Activated CD8-positive, alpha-beta memory T cell treated with anti-CD3 and anti-CD28 coated beads for 36 hours (primary cell): ENCODE data around the gene CHD5. TPM values are rescaled to one million over a fixed set of nuclear protein-coding genes. Genes with fewer than 3 reads are reported as not detected.

ENCODE experiments used
- CTCF ChIA-PET: fragments of 350-600 bp; sonication (Branson Sonifier 250); formaldehyde crosslinking; loops from one replicate; lab custom pipeline; 2021; ENCODE audit warnings: antibody characterized with exemption; lab: Charles Lee
- POLR2A ChIA-PET: fragments of 350-600 bp; sonication (Branson Sonifier 250); formaldehyde crosslinking; loops from one replicate; lab custom pipeline; 2021; ENCODE audit warnings: antibody characterized with exemption; lab: Charles Lee
- total RNA-seq, 2 experiments: library from RNA; stranded (reverse); gene quantifications; one replicate each; pipeline ENCODE4 v1.2.3, GENCODE V29; 2021

The CHD5 gene
- total RNA-seq, 2 experiments from 2014 or later: 0.57 to 0.78 TPM

DNA sequence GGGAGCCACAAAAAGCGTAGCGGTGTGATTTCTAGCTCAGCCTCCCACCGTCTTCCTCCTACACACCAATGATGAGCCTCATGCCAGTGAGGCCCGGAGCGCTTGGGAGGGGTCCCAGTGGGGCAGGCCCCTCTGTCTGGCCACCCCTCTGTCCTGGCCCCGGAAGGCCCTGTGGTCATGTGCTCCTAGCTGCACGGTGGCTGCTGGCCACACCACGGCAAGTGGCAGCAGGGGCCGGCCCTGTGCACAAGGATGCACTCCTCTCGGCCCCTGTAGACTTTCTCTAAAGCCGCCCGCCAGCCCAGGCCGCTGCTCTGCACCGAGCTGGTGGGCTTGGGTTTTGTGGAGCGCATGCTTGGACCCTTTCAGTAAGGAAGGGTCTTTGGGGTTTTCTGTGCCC is 80.8 kb downstream of the CHD5 start:
- ChIA-PET CTCF (no interaction called here), POLR2A (no interaction called here)

DNA sequence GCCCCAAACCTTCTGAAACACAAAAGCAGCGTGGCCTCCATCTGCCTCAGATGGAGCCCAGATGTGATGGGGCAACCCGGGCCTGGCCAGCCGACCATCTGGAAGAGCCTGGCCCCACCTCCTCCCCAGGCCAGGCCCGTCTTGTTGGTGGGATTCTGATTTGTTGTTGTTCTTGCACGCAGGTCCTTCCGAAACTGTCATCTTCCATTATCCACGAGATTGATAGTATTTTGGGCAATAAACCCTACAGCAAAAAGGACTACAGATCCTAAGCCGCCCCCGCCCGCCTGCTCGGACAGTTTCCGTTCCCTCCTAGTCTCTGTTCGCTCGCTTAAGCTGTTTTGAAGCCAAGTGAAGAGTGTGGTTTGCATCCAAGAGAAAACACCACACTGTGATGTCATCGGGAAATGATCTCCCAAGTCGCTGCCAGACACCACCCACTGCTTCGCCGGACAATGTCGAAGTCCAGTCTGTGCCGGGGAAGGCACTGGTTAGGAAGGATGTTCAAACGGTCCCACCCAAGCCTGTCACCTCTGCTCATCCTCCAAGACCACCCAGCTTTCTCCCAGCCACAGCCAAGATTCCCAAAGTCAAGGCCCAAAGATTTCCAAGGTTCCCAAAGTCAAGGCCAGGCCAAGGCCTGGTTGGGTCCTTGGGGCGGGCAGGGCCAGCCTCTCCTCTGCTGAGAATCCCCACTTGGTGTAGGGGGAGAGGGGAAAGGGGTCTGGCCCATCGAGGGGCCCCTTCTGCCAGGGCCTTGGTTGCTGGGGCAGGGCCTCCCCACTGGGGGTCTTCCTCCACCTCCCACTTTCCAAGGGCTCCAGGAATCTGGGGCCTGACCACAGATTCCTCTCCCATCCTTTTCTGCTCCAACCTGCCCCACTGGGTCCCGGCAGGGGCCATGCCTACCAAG is 81.6 kb downstream of the CHD5 start:
- POLR2A ChIA-PET: no interaction called here
- CTCF ChIA-PET: no interaction called here

DNA sequence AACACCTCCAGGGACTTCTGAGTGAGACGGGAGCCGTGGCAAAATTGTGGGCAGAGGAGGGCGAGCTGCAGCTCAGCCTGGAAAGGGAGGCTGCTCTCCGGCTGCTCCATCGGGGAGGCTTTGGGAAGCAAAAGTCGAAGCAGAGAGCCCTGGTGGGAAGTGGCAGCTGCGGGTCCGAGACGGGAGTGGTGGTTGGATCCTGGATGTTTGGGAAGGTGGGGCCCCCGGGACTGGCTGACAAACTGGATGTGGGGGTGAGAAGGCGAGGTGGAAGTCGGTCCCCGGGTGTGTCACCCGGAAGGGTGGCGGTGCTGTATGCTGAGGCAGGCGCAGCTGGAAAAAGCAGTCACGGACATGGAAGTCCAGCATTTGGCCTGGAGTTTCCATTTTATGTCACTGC is 82.3 kb downstream of the CHD5 start:
- CTCF ChIA-PET: no interaction called here
- POLR2A ChIA-PET: no interaction called here

DNA sequence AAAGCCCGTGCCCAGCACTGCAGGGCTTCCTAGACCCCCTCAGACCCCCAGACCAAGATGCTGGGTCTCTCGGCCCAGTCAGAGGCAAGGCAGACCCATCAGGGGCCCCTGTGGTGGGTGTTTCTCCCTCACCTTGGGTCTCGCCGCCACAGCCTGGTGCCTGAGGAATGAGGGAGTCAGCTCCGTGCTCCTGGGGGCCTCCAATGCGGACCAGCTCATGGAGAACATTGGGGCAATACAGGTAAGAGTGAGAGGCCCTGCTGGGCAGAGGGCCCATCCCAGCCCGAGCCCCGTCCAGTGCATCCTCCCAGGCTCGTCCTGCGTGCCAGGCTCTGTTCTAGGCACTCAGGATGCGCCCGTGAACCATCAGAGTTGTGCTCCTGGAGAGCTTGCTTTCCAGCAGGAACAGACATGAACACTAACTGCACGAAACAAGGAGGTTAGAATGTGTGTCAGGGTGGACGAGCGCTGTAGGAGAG is 83.0 kb downstream of the CHD5 start:
- POLR2A ChIA-PET: no interaction called here
- CTCF ChIA-PET: no interaction called here

DNA sequence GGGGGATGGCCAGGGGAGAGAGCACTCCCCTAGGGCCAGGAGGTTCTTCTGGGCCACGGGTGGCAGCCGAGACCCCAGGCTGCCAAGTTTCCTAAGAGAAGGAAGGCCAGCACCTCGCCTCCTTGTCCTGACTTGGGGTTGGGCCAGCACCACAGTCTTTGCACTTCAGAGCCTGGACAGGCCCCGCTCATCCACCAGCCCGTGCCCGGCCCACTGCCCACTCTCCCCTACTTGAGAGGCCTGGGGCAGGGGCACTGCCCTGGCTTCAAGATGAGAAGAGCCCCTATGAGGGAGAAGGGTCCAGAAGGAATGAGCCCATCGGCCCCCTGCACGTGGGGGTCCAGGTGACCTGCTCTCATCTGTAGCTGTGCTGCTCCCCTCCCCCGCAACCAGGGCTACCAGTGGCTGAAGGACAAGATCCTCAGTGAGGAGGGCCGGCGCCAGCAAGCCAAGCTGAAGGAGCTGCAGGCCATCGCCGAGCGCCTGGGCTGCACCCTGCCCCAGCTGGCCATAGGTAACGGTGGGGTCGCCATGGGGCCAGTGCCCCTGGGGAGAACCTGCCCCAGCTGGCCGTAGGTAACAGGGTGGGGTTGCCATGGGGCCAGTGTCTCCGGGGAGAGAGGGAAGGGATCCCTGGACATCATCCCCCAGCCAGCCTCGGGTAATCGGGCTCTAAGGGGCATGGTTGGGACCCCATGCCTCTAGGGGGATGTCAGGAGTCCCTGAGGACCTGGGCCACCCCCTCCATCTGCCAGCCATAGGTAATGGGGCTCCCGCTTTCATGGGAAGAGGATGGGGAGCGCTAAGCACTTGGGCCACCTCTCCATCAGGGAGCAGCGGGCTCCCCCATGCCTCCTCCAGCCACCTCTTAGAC is 83.6 kb downstream of the CHD5 start:
- CTCF ChIA-PET: no interaction called here
- POLR2A ChIA-PET: no interaction called here

DNA sequence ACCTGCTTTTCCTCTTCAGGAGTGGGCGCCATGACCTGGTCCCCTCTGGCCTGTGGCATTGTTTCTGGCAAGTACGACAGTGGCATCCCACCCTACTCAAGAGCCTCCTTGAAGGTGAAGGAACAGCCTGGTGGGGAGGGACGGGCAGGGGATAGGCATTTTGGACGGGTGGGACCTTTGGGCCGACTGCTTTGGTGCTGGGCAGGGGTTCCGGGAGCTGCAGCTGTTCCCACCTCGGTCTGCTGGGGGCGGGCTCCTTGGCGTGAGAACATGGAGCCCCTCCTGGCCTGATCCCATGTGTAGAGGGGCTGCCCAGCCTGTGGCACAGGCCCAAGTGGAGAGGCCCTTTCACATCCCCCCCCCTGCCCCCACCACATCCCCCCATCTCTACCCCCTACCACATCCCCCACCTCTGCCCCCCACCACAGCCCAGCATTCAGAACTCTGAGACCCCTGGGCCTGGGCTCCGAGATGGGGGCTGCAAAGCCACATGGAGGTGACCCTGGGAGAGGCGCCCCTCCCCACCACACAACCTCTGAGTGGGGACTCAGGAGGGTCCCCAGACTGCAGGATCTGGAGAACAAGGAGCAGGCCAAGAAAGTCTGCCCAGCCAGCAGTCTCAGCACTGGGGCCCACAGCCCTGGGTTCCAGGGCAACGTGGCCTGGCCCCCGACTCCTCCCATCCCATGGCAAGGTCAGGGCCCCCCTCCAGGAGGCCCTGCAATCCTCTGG is 84.4 kb downstream of the CHD5 start:
- POLR2A ChIA-PET: no interaction called here
- CTCF ChIA-PET: no interaction called here

DNA sequence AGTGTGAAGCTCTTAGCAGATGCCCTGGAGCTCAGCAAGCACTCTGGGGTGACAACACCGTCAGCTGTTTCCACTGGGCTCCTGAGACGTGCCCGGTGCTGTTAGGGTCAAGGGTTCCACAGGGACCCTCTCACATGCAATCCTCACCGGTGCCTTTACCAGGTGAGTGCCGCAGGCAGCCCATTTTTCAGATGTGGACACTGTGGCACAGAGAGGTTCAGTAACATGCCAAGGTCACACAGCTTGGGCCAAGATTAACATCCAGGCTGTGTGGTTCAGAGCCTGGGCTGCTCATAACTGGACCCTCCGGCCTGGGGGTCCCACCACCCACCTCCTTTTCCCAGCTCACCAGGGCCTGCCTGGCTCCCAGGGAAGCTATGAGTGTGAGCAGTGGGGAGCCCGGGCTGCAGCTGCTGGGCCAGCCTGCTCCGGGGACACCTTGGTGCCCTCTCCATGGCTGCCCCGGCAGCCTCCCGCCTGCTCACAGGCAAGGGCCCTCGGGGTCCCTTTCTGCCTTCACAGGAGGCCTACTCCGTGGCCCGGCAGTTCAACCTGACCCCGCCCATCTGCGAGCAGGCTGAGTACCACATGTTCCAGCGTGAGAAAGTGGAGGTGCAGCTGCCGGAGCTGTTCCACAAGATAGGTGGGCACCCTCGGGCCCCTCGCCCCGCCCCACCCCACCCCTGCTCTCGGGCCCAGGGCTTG is 85.2 kb downstream of the CHD5 start:
- ChIA-PET POLR2A (no interaction called here), CTCF (no interaction called here)

DNA sequence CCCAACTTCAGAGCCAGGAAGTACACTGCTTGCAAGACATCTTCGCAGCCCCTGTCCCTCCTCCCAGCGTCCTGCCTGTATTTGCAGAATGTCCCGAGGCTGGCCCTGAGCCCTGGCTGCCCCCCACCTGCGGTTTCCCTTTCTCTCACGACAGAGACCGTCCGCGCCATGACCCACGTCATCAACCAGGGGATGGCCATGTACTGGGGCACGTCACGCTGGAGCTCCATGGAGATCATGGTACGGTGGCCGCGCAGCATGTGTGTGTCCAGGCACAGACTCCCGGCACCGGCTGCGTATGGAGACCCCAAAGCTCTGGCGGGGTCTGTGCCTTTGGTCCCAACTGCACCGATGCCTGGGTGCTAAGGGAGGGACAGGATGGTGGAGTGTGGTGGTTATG is 85.9 kb downstream of the CHD5 start:
- CTCF ChIA-PET: no interaction called here
- POLR2A ChIA-PET: no interaction called here

DNA sequence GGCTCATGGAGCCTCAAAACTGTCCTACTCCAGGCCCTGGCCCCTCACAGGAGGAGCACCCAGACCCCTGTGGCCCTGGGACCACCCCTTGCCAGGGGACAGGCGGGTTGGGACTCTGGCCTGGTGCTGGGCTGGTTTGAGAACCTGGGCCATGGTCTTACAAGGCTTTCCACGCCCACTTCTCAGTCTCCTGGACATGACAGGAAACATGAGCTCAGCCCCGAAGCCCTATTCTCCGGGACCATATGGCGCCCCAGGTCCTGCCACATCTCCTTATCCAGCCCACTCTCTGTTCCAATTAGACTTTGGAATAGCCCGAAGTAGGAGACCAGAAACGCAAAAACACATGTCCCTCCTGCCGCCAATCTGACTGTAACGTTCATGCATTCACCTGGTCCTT is 86.5 kb downstream of the CHD5 start:
- POLR2A ChIA-PET: no interaction called here
- CTCF ChIA-PET: no interaction called here

DNA sequence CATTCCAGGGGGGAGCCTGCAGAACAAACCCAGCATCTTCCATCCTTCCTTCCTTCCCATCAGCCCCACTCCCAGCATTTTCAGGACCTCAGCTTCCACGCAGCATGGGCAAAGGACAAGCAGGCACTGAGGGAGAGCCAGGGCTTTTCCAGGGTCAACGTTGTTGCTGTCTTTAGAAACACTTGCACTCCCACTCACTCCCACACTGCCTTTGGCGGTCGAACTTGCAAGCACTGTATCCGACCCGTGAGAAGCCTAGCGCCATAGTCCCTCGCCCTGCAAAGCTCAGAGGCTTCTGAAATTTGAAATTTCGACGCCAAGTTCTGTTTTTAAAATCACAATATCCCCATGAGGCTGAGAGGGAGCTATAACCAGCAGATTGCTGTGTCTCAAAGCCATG is 87.0 kb downstream of the CHD5 start:
- CTCF ChIA-PET: no interaction called here
- POLR2A ChIA-PET: no interaction called here

DNA sequence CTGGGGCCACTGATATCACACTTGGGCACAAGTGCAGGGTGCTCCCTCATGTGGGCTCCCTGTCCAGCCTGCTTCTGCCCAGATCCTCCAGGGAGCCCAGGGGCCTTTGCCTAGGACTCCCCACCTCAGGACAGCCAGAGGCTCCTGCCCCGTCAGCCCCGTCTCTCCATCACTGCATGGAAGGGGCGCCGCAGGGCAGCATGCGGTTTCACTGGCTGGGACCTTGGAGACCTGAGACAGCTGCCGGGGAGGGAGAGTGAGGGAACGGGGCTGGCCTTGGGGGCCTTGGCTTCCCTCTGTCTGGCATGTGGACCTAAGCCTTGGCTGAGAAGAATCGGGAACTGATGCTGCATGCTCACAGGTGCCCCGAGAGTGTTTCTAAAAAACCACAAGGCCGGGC is 87.9 kb downstream of the CHD5 start:
- CTCF ChIA-PET: no interaction called here
- POLR2A ChIA-PET: no interaction called here

DNA sequence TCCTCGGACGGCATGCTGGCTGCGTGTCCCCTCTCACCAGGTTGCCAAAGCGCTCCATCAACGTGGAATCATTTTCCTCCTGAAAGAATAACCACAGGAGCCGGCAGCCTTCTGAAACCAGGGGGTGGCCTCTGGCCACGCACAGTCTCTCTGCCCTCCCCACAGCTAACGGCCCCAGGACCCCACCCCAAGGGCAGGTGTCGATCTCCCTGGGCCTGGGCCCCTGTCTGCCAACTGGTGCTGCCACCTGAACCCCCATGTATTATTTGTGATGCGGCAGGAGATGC is 88.4 kb downstream of the CHD5 start:
- CTCF ChIA-PET: no interaction called here
- POLR2A ChIA-PET: no interaction called here

DNA sequence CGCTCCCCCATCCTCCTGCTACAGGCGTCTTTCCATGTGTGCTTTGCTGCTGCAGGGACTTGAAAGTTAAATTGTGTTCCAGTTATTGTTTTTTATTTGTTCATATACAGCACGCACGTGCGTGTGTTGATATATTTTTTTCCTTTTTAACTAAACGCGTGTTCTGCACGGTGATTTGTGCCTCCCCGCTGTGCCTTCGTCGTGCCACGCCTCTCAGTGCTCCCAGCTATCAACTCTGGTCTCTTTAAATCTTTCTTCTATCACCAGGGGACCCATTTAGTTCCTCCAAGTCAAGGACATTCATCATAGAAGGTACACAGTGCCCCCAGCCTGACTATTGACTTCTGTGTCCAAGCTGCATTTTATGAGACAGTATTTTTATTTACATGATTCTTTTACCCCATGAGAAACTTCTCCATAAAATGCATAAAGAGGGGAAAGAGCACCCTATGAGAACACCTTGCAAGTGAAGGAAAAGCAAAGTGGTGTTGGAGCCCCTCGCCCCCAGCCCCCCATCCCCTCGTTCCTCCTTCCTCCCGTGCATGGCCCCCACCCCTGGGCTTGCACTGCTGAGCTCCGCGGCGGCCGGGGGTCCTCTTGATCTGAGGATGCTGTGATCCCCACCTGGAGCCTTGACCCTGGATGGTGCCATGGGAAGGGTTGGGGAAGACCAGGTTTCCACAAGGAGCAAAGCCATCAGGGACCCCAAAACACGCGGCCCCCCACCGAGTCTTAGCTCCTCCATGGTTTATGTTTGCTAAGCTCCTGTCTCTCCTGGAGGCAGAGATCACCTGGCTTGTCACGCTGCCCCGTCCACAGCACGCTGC is 88.9 kb downstream of the CHD5 start:
- CTCF ChIA-PET: no interaction called here
- POLR2A ChIA-PET: no interaction called here

DNA sequence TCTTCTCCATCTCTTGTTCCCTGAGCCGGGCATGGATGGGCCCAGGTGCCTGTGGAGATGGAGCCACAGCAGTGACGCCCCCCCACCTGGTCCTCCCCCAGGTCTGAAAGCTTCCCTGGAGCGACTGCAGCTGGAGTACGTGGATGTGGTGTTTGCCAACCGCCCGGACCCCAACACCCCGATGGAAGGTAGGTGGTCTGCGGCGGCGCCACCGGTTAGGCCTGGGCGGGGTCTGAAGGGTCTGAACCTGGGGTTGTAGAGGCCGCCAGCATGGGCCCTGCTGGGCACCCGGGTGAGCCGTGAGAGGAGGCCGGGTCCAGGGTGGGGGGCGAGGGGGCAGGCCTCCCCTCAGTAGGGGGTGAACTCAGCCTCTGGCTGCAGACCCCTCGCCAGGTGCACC is 89.8 kb downstream of the CHD5 start:
- CTCF ChIA-PET: no interaction called here
- POLR2A ChIA-PET: no interaction called here

DNA sequence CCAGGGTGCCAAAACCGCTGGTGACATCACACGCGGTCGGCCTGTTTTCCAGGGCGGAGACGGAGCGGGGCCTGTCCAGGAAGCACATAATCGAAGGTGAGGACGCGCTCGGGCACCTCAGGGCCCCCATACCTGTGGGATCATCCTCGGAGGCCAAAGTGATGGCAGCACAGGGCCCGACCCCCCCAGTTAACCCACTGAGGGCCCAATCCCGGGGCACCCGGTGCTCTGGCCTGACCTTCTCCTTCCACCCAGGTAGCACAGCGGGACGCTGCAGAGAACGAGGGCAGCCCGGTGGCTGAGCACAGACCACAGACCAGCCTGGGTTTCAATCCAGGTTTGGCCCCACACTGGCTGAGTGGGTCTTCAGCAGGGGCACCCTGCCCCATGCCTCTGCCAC is 91.2 kb downstream of the CHD5 start:
- ChIA-PET POLR2A (no interaction called here), CTCF (no interaction called here)

DNA sequence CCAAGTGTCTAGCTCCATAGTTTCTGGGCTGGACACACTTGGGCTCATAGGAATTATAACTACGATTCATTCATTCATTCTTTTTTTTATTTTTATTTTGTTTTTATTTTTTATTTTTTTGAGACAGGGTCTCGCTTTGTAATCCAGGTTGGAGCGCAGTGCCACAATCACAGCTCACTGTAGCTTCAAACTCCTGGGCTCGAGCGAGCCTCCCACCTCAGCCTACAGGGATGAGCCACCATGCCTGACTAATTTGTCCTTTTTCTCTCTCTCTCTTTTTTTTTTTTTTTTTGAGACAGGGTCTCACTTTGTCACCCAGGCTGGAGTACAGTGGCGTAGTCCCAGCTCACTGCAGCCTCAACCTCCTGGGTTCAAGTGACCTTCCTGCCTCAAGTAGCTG is 92.2 kb downstream of the CHD5 start:
- ChIA-PET POLR2A (interaction anchor here (0.6 kb wide), 1 partner anchor 51 kb away, joined by 6 read pairs; no protein-coding TSS in a partner anchor), CTCF (interaction anchor here (0.6 kb wide), 1 partner anchor 102 kb away, joined by 3 read pairs; no protein-coding TSS in a partner anchor)

DNA sequence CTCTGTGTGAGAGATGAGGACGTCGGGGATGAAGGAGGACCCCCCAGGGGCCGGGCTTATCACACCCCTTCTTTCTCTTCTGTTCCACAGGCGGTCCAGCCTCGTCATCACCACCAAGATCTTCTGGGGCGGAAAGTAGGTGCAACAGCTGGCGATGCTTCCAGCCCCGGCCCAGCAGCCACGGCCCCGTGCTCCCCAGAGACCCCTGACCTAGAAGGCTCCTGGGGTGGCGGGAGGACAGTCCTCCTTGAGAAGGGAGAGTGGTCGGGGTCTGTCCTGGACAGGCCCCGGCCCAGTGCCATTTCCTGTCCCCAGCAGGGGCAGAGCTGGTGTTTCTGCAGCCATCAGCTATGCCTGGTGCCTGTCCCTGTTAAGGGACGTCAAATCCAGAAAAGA is 92.7 kb downstream of the CHD5 start:
- ChIA-PET CTCF (no interaction called here), POLR2A (interaction anchor here (0.6 kb wide), 1 partner anchor 50 kb away, joined by 6 read pairs; no protein-coding TSS in a partner anchor)

DNA sequence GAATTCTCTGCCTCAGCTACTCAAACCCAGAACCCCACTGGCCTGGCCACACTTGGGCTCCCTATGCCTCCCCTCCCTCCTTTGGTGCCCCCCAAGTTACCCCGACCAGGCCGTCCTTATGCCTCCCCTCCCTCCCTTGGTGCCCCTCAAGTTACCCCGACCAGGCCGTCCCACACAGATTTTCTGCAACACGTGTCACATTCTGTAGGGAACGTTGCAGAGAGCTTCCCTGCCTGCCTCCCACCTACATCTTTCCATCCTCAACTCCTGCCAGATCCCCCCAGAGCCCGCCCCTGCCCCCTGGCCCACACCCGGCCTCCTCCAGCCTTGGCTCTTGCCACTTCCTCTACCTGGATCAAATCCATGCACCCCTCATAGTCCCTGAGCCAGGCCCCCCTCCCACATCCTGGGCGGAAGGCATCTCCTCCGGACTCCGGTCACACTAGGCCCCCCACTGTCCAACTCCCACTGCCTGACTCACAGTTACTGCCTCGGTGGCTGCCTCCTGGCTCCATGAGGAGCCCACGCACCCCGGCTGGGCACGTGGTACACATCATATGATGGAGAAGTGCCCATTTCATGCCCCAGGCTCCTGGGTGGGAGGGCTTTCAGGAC is 93.3 kb downstream of the CHD5 start:
- CTCF ChIA-PET: no interaction called here

More for the DNA sequence above, 93.3 kb downstream of the CHD5 start:
- POLR2A ChIA-PET: no interaction called here
